ENCODE results near the gene BSDC1. TPM values are rescaled to one million over a fixed set of nuclear protein-coding genes. Genes with fewer than 3 reads are reported as not detected.

Gene BSDC1
- total and polyA plus RNA-seq, 2 of the 13 experiments (the other 11 are each of a cell fraction or from before 2014, with no cell fraction given), result 40.3 to 64.2 TPM

DNA sequence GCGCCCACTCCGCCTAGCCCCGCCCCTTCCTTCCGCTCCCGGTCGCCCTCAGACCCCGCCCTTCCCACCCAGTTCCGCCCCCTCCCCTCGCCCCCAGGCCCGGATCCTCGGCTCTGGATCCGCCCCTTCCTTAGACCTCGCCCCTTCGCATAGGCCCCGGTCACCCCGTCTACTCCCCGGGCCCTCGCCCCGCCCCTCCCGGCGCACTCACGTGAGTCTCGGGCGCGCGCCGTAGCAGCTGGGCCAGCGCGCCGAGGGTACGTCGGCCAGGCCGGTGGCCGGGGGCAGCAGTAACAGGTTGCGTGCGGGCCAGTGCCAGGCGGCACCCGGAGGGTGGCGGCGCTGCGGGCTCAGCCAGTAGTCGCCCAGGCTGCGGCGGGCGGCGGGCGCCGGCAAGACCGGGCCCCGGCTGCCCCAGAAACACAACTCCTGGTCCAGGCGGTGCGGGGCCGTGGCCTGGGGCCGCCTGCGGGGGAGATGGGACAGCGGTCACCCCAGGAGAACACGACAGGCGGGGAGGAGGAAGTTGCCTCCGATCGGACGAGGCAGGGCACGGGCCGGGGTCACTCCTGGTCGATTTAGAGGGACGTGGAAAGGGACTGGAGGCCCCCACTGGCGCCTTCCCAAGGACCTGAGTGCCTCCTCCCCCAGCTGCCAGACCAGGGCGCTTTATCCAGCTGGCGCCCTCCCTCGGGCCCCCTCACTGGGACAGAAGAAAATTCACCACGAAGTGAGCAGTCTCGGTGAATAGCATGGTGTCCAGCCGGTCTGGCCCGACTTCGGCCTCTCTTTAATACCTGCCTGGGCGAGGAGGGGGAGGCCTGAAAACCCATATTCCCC is 42.6 kb downstream of the BSDC1 start (continued):
- TF ChIP-seq, protein P1, sequence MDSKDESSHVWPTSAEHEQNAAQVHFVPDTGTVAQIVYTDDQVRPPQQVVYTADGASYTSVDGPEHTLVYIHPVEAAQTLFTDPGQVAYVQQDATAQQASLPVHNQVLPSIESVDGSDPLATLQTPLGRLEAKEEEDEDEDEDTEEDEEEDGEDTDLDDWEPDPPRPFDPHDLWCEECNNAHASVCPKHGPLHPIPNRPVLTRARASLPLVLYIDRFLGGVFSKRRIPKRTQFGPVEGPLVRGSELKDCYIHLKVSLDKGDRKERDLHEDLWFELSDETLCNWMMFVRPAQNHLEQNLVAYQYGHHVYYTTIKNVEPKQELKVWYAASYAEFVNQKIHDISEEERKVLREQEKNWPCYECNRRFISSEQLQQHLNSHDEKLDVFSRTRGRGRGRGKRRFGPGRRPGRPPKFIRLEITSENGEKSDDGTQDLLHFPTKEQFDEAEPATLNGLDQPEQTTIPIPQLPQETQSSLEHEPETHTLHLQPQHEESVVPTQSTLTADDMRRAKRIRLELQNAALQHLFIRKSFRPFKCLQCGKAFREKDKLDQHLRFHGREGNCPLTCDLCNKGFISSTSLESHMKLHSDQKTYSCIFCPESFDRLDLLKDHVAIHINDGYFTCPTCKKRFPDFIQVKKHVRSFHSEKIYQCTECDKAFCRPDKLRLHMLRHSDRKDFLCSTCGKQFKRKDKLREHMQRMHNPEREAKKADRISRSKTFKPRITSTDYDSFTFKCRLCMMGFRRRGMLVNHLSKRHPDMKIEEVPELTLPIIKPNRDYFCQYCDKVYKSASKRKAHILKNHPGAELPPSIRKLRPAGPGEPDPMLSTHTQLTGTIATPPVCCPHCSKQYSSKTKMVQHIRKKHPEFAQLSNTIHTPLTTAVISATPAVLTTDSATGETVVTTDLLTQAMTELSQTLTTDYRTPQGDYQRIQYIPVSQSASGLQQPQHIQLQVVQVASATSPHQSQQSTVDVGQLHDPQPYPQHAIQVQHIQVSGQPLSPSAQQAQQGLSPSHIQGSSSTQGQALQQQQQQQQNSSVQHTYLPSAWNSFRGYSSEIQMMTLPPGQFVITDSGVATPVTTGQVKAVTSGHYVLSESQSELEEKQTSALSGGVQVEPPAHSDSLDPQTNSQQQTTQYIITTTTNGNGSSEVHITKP (CRISPR knock-in tag; IDR thresholded peaks at IDR 0.05; ENCODE audit: low read depth), result no peak
- TF ChIP-seq SNAPC2 (CRISPR knock-in tag; IDR thresholded peaks at IDR 0.05) (0 out of 2 replicates have a peak, but pooled peaks have one; percentile 10), RBM39 (IDR thresholded peaks at IDR 0.05; ENCODE audit: low read depth, low read length, poor library complexity, severe bottlenecking) (no peak), ZNF44 (CRISPR knock-in tag; IDR thresholded peaks at IDR 0.05) (no peak), MTF2 (CRISPR knock-in tag; IDR thresholded peaks at IDR 0.05; ENCODE audit: borderline replicate concordance) (0 out of 2 replicates have a peak, but pooled peaks have one; percentile 55), TBX2 (CRISPR knock-in tag; IDR thresholded peaks at IDR 0.05; ENCODE audit: borderline replicate concordance) (peak; percentile 42; the same call in 1 of the 2 replicates), TBL1XR1 (IDR thresholded peaks at IDR 0.05; ENCODE audit: borderline replicate concordance, low read length, partially characterized antibody) (no peak), RORA (CRISPR knock-in tag; IDR thresholded peaks at IDR 0.05) (no peak), ELF1 (CRISPR knock-in tag; IDR thresholded peaks at IDR 0.05) (no peak), PAWR (CRISPR knock-in tag; IDR thresholded peaks at IDR 0.05; ENCODE audit: borderline replicate concordance) (no peak), KLF11 (CRISPR knock-in tag; IDR thresholded peaks at IDR 0.05) (no peak), YEATS4 (CRISPR knock-in tag; IDR thresholded peaks at IDR 0.05; ENCODE audit: borderline replicate concordance) (peak; percentile 69), TRIM24 (CRISPR knock-in tag; IDR thresholded peaks at IDR 0.05) (no peak), GTF3A (CRISPR knock-in tag; conservative IDR thresholded peaks at IDR 0.05) (no peak)
- TF ChIP-seq, protein P2, sequence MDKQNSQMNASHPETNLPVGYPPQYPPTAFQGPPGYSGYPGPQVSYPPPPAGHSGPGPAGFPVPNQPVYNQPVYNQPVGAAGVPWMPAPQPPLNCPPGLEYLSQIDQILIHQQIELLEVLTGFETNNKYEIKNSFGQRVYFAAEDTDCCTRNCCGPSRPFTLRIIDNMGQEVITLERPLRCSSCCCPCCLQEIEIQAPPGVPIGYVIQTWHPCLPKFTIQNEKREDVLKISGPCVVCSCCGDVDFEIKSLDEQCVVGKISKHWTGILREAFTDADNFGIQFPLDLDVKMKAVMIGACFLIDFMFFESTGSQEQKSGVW (CRISPR knock-in tag; IDR thresholded peaks at IDR 0.05; ENCODE audit: borderline replicate concordance), result no peak
- TF ChIP-seq, protein P3, sequence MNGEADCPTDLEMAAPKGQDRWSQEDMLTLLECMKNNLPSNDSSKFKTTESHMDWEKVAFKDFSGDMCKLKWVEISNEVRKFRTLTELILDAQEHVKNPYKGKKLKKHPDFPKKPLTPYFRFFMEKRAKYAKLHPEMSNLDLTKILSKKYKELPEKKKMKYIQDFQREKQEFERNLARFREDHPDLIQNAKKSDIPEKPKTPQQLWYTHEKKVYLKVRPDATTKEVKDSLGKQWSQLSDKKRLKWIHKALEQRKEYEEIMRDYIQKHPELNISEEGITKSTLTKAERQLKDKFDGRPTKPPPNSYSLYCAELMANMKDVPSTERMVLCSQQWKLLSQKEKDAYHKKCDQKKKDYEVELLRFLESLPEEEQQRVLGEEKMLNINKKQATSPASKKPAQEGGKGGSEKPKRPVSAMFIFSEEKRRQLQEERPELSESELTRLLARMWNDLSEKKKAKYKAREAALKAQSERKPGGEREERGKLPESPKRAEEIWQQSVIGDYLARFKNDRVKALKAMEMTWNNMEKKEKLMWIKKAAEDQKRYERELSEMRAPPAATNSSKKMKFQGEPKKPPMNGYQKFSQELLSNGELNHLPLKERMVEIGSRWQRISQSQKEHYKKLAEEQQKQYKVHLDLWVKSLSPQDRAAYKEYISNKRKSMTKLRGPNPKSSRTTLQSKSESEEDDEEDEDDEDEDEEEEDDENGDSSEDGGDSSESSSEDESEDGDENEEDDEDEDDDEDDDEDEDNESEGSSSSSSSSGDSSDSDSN (CRISPR knock-in tag; IDR thresholded peaks at IDR 0.05), result peak; percentile 83

Data from HepG2 (cell line).